ENCODE data around the gene PRKCA.

The PRKCA gene

DNA sequence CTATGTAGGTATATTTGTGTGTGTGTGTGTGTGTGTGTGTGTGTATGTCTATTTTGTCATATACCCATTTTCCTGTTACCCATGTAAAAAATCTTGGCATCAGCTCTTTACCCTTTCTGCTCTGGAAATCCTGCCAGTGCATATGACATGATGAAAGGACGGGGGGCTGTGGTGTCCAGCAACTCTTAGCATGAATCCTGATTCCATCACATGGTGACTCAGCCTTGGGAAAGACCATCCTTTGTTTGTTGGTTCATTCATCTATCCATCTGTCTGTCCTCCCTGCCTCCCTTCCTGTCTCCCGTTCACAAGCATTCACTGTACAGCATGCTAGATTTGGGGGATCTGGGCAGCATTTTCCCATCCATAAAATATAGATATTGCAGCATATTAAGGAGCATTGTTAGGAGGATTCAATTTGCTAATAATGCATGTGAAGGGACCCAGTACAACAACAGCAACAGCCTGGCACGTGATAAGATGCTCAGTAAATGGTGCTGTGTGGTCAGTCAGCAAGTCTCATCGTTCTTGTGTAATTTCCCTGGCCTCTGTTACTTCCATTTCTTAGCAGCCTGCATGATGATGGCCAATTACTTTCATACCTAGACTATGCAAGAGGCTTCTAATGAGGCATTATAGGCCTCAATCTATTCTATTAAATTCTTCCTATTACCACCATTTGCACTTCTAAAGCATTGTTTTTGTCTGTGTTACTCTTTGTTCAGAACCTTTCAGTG is 191.0 kb downstream of the PRKCA start:
- no peak for DNase-seq

DNA sequence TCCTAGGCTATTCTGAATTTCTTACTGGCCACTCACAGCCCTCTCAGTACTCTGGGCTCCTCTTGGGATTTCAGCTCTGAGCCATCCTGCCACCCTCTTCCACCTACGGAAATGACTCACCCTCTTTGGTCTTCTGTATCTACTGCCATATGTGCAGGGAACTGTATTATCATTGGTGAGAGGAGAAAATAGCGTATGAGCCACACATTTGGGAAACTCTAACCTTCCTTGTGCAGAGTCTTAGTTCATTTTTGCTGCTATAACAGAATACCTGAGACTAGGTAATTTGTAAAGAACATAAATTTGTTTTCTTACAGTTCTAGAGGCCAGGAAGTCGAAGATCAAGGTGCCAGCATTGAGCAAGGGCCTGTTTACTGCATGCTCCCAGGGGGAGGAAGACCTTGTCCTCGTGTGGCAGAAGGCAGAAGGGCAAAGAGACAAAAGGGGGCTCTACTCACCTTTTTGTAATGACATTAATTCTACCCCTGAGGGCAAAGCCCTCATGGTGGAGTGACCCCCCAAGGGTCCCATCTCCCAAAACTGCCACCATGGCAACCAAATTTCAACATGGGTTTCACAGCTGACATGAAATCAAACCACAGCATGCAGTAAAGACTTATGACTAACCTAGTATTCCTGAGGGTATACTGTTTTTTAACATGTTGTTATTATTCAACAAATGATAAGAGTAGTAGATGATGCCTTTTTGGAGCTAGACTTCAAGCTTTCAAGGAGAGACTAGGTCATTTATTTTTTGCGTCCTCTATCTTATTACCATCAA is 191.8 kb downstream of the PRKCA start:
- DNase-seq, result no peak

DNA sequence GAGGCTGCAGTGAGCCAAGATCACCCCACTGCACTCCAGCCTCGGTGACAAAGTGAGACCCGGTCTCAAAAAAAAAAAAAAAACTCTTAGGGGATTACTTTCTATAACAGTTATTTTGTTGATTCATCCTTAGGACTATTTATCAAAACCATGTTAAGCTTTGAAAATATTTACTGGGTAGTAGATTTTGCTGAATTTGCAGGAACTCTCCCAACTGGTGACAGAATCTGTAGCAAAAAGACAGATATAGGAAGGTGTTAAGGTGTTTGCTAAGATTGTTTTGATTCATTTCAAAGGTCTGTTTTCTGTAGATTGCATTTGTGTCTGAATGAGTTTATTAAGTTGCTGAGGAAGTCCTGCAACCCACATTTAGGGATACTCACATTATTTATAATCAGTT is 192.6 kb downstream of the PRKCA start:
- DNase-seq, result no peak

DNA sequence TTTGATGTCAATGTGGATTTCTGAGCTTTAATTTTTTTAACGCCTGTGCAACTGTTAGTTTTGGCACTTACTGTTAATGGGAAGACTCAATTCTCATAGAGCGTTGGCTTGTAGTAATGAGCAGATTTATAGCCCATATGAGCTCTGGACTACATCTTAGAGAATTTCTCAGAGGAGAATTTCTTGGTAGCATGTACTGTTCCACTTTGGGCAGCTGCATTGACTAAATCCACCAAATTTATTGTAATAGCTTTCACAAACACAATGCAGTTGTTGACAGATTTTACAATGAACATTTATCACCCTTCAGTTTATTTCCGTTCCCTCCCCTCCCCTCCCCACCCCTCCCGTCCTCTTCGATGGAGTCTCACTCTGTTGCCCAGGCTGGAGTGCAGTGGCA is 193.9 kb downstream of the PRKCA start:
- DNase-seq, result no peak

DNA sequence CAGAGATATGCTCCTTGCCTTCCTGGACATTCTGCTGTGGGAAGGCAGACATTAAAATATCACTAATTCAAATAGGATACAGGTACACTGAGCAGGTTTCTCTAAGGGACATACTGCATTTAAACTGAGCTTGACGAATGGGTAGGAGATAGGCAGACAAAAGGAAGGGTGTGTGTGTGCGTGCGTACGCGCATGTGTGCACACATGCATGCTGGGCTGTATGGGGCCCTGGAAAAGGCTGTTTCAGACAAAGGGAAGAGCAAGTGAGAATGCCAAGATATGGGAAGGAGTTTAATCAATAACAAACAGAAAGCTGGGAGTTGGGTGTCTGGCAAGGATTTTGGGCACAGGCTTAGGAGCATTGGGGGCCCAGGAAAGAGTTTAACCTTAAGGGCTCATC is 196.2 kb downstream of the PRKCA start:
- DNase-seq, result no peak

DNA sequence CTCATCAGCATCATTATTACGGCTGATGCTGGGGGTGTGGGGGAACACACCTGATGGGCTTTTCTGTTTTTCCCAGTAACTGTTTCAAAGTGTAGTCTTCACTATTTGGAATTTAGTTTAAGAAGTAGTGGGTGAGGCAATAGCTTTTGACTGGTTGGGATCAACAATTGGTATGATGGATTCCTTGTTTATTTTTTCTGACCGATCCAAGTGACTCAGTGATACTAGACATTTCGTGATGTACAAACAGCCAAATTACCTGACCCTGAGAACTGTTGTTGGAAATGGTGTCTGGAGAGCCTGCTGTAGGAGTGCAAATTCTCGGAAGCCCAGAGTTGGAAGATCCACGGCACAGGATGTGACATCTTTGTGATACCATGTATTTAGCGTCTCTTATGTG is 204.2 kb downstream of the PRKCA start:
- no peak for DNase-seq

DNA sequence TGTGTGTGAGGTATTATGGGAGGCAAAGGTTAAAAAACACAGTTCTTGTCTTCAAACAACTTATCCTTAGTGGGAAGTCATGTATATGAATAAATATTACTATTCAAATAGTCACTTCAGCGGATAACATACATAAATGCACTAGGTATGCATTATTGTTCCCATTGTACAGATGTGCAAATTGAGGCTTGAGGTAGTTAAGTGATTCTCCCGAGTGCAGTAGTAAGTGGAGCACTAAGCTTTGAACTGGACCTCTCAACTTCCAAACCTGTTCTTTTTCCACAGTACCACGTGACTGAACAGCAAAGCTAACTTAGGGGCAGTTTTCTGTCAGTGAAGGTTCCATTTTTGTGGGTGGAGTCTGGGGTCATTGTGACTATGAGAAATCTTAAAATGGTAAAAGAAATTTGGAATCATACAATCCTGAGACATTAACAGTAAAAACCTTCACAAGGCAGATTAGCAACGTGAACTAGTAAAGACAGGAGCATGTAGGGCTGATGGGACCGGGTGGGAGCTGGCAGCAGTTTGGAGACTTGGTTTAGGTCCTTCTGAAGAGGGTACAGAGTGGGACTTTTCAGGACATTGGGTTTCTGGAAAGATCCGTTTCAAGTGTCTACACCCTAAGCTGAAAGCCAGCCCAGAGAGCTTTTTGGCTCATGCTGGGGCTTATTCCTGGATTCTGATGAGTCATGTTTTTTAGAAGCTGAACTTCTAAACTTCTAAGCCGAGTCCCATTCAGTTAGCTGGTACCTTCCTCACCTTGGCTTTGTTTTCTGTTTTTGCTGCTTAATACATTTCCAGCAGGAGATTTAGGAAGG is 204.9 kb downstream of the PRKCA start:
- DNase-seq, result no peak

DNA sequence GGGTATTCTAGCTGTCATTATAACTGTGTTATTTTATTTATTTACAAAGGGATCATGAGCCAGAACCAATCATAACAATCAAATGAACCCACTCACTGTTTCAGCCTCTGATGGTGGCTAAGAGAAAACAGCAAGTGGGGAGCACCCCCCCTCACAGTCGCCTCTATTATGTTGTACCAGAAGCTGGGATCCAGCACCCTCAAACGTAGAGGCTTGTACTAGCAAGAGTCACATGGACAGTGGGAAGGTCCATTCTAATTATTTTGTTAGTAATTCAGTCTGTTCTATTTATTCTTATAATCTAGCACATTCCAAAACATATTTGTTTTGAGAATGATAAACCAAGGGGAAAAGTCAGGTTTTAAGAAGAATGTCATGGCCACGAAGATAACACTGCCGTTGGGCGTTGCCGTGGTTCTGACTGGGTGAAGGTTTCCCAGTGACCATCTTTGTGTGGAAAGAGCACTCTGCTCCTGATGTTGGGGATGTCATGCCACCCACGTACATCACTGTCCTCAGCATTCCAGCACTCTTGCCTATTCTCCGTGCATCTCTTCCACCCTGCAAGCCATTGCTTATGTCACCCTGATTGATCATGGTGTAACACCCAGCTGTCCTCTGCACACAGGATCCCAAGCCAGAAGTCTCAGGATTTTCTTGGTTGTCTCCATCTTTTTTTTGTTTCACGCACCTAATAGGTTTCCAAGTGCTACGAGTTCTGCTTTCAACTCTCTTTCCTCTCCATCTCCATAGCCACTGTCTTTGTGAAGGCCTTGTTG is 205.8 kb downstream of the PRKCA start:
- DNase-seq, result no peak

DNA sequence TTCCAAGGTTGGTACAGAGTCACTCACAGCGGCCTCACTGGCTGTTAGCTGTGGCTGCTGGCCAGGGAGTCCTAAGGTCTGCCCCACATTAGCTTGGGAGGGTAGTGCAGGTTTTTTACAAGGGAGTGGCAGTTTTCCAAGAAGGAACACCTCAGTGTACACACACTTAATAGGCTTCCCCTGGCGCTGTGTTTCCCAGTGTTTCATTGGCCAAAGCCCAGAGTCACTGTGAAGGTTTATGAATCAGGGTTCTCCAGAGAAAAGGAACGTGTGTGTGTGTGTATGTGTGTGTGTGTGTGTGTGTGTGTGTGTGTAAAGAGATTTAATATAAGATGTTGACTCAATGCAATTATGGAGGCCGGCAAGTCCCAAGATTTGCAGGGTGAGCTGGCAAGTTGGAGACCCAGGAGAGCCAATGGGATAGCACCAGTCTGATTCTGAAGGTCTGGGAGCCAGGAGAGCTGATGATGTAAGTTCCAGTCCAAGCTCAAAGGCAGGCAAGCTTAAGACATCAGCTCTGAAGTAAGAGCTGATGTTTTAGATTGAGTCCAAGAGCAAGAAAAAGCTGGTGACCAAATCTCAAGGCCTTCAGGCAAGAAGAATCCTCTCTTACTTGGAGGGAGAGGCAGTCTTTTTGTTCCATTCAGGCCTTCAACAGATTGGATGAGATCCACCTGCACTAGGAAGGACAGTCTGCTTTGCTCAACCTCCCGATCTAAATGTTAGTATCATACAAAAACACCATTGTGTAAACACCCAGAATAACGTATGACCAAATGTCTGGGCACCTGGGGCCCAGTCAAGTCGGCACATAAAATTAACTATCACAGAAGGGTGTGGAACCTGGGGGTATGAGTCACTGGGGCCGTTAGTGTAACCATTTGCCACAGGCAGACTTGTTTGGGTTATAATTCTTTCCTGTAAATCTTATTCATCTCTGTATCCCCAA is 206.8 kb downstream of the PRKCA start:
- DNase-seq, result no peak

DNA sequence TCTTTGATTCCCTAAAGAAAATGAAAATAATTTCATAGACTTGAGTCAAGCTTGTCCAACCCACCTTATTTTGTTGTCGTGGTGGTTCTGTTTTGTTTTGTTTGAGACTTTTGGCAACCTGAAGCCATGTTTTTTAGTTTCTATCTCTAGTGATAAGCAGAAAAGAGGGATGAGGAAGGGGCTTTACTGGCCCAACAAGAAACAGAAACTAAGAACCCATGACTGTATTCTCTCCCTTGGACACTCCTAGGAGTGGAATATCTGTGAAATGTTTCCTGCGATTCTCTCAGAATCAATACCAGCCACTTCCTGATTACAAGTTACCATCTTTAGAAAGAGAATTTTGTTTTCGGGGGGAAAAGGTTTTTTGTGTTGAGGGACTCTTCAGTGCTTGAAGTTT is 207.5 kb downstream of the PRKCA start:
- DNase-seq, result no peak

DNA sequence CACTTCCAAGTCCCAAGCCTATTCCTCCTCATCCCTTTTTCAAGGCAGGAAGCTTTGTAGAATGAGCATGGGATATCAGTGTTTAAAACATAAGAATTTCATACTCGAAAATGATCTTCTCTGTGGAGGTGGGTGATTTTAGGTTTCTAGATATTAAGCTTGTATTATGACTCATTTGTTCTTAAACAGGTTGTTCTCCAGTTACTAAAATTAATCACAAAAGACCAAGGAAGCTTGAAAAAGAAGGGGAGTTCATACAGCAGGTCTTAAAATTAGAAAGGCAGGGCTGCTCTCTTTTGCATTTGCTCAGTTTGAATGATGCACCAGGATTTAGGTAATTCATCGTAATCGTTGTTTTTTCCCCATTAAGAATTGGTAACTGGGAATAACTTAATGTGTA is 208.7 kb downstream of the PRKCA start:
- DNase-seq, result no peak

DNA sequence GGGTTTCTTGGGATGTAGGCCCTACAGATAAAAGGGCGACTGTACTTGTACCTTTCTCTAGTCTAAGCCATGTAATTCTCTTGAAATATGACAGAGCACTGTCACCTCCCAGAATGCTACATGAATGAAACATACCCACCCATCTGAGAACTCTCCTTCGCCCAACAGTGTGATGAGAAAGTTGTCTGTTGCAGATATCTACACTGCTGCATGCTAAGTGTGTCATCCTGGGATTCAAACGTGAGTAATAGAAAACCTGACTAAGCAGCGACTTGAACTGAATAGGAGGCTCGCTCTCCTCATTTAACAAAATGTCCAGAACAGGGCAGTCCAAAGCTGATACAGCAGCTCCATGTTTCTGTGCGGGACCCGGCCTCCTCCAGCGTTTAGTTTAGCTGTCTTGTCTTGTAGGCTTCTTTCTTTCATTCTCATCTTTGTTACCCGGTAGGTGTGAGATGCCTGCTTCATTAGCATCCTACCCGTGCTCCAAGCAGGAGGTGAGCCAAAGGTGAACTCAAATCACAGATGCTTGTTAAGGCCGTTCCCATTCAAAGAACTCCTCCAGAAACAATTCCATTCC is 211.9 kb downstream of the PRKCA start:
- DNase-seq, result no peak

DNA sequence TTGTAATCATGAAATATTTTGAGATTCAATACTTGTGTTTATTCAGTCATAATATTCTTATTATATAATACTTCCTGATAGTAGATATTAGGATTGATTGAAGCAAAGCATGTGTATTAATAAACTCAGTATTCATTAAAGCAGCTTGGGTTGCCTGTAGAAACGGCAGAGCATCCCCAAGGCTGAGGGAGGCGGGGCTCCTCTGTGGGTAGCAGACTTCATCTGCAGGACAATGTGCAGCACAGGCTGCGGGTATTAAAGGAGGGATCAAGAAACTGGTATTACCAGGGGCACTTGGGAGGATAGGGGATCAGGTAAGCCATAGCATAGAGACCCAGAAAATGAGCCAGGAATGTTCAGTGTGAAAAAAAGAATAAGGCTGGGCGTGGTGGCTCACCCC is 213.6 kb downstream of the PRKCA start:
- no peak for DNase-seq

DNA sequence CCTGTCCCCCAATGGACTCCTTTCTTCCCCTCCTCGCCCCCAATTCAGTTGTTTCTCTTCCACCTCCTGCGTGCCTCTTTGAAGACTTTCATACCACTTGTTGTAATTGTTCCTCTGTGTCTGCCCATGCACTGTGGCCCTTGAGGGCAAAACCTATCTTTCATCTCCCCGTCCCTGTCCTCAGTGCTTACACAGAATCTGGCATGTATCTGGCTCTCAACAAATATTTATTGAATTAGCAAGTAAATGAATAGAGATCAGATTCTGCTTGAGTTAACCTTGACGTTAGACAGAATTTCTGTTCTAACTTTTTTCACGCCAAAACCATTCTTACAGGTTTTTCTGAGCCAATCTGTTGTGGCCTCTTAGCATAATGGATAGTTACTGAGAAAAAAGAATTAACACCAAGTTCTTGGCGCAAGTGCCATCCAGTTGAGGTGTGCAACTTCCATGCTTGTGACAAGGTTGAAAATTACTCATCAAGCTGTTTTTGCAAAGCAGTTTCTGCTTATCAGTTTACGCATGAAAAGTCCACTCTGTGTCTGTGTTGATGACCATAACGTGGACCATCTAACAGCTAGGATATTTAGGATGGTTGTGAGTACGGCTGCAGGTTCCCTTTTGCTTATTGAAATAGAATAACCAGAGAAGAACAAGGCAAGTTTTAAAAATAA is 215.1 kb downstream of the PRKCA start:
- DNase-seq, result no peak

DNA sequence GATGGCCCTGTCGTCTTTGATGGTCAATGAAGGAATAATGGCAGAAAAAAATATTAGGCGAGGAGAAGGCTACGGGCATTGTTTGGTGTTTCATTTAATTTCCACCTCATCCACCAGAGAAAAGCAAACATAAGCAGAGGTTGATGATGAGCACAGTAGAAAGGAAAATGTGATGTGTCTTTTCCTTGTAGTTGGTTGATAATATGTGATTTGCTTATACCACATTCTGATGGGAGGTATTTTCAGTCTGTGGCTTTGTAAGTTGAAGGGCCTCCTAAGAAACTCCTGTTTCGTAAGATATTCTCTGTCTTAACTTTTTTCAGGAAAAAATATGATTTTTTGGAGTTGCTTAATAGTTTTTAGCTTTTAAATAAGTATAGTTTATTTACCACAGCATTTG is 215.7 kb downstream of the PRKCA start:
- no peak for DNase-seq

DNA sequence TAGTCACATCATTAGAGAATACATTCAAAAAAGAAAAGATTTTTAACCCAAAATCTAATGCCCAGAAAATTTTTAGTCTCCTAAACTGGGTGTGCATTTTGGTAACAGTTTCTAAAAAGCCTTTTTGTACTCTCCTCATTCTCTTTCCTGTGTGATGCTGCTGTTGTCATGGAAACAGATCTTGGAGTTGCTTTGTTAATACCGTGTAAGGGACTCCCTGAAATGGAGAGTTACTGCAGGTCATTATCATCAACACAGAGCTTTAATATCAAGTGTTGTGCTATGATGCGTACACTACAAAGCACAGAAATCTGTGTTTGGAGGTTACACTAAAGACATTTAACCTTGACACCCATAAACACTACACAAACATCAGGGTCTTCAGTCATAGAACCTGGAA is 216.3 kb downstream of the PRKCA start:
- DNase-seq, result no peak

DNA sequence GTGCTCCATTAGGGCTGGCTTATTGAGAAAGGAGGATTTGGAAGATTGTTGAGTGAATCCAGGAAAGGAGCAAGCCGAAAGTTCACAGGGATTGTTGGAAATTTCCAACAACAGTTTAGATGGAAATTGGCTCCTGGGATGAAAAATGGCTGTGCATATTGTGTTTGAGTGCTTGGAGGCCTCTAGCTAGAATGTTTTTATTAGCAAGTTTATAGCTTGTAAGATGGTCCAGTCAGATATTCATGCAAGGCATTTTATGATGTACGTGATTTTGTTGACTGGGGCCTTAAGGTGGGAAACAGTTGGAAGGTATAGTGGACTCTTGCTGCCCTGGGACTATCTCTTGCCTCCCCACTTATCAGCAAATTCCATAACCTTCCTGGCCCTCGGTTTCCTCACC is 216.7 kb downstream of the PRKCA start:
- DNase-seq, result no peak

DNA sequence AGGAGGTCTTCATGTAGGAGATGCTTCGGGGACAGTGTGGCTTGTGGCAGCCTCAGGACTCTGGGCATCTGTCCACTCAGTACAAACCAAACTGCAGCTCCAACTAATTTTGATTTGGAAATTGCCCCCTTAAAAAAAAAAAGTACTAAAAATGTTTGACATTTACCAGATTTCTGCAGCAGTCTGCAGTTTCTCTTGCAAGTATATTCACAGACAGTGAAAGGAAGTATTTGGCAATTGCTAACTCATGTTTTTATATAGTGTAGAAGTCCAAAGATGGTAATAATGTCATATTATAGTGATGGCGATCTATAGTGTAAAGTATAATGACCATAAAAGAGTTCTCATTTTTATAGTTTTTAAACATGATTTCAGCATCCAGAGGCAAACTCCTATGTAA is 218.6 kb downstream of the PRKCA start:
- no peak for DNase-seq

DNA sequence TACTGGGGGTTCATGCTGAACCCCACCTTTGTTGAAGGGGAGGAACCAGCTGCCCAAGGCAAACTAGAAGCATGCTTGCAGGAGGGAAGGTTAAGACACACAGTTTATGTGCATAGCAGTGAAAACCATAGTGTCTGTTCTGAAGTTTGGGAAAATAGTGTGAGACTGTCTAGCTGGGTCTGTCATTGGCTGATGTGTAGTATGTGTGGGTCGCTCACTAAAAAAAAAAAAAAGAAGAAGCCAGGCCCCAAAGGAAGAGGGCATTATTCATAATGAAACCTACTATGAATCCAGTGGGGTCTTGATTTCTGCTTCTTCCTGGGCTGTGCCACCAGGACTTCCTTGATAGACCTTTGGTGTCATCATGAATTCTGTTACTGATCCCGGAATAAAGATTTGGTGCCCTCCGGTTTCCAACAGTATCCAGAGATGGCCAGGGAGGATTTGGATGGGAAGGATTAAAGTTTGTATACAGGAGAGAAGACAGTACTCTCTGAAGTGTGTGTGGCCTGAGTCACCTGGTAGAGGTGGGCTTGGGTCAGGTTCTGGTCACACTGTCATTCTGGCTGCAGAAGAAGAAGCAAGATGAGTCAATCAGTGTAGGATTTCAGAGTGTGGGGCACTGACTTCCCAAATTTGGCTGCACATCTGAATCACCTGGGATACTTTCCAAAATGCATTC is 220.3 kb downstream of the PRKCA start:
- no peak for DNase-seq
